Lung (tissue), 12 donors: ENCODE data around the gene AGPAT2. TPM values are rescaled to one million over a fixed set of nuclear protein-coding genes. Genes with fewer than 3 reads are reported as not detected.

Experiments used
- ATAC-seq: fragments of 200-7000 bp; cut with Tn5 transposase; one replicate; pipeline ENCODE4 v1.9.1; 2020; ENCODE audit warnings: moderate number of reproducible peaks; ENCODE audit not compliant: insufficient read depth, low FRiP score
- DNase-seq, 3 donors: peaks; one replicate each; pipeline ENCODE4 v3.0.0-alpha.2; 2013 to 2017
- H3K27ac ChIP-seq, 2 donors: one replicate each; pipeline ENCODE4 v1.5.1; 2013; ENCODE audit warnings: mild to moderate bottlenecking in 2 of 2, moderate library complexity in 2 of 2, control low read depth in 1 of 2, inconsistent platforms in 1 of 2, low read depth in 1 of 2, low read length in 1 of 2
- H3K27me3 ChIP-seq, 3 donors: one replicate each; pipeline ENCODE4 v1.5.1; 2013; ENCODE audit warnings: low read length in 2 of 3; ENCODE audit not compliant: control insufficient read depth in 3 of 3, insufficient read depth in 3 of 3
- H3K36me3 ChIP-seq, 4 donors: one replicate each; pipeline ENCODE4 v1.5.1; 2013; ENCODE audit warnings: low read length in 4 of 4, mild to moderate bottlenecking in 1 of 4, moderate library complexity in 1 of 4; ENCODE audit not compliant: control insufficient read depth in 4 of 4, insufficient read depth in 4 of 4
- H3K4me1 ChIP-seq, 5 donors: one replicate each; pipeline ENCODE4 v1.5.1; 2013; ENCODE audit warnings: low read length in 5 of 5, mild to moderate bottlenecking in 2 of 5, moderate library complexity in 1 of 5; ENCODE audit not compliant: control insufficient read depth in 5 of 5, insufficient read depth in 5 of 5
- H3K4me3 ChIP-seq: one replicate; pipeline ENCODE4 v1.5.1; 2013; ENCODE audit warnings: mild to moderate bottlenecking, control low read depth, moderate library complexity
- H3K9ac ChIP-seq, 2 donors: one replicate each; pipeline ENCODE4 v1.5.1; 2013; ENCODE audit warnings: low read length in 2 of 2, control low read depth in 1 of 2; ENCODE audit not compliant: insufficient read depth in 1 of 2
- H3K9me3 ChIP-seq, 4 donors: one replicate each; pipeline ENCODE4 v1.5.1; 2013; ENCODE audit warnings: low read length in 3 of 4, mild to moderate bottlenecking in 1 of 4, moderate library complexity in 1 of 4; ENCODE audit not compliant: control insufficient read depth in 4 of 4, insufficient read depth in 3 of 4
- WGBS, 2 donors: extraction: QIAGEN DNeasy Blood & Tissue Kit; methylation state at CpG; one replicate each; pipeline ENCODE4 v1.1.7; 2013; 5-methylcytosine and 5-hydroxymethylcytosine counted together
- polyA plus RNA-seq, 2 donors: library from polyadenylated mRNA; stranded (reverse); fragments of 200-250 nt; gene quantifications; one replicate each; pipeline ENCODE4 v1.2.1, GENCODE V29; 2013
- total RNA-seq, 2 donors: library from RNA; depleted of rRNA in 1 of 2; stranded (reverse); fragments of >200 nt in 1 of 2; gene quantifications; one replicate each; pipeline ENCODE4 v1.2.1, GENCODE V29; 2014 to 2021
- TF ChIP-seq, protein P1 (sequence below): IDR thresholded peaks from 2 replicates; pipeline ENCODE4 v1.5.1; 2012; ENCODE audit warnings: mild to moderate bottlenecking; ENCODE audit errors: control extremely low read depth, extremely low read depth
- donor health status: control.
- donor health status: control.
- donor health status: Bipolar disorder and iron deficiency.
- donor health status: healthy.
- donor health status: DM: yes; HTN: yes; CAD: no.

The AGPAT2 gene
- total and polyA plus RNA-seq, 4 donors, result 81.7 to 277 (median 177) TPM

- Histone ChIP-seq H3K4me1 (peaks cover 0 to 8% (median 0%) of the 10 kb centered on the region in 5 donors), H3K4me3 (no peak overlapping the region), H3K27me3 (no peaks in the 10 kb centered on the region), H3K9me3 (no peaks in the 10 kb centered on the region), H3K9ac (no peak overlapping the region), H3K36me3 (peaks cover 0 to 33% (median 0%) of the 10 kb centered on the region in 4 donors), H3K27ac (peak overlapping the region in 1 of 2 donors; percentile 6)
- ATAC-seq, result no peak
- 92% methylated on average over 46 of the region's 46 CpGs for WGBS, 2 donors
- TF ChIP-seq, protein P1, sequence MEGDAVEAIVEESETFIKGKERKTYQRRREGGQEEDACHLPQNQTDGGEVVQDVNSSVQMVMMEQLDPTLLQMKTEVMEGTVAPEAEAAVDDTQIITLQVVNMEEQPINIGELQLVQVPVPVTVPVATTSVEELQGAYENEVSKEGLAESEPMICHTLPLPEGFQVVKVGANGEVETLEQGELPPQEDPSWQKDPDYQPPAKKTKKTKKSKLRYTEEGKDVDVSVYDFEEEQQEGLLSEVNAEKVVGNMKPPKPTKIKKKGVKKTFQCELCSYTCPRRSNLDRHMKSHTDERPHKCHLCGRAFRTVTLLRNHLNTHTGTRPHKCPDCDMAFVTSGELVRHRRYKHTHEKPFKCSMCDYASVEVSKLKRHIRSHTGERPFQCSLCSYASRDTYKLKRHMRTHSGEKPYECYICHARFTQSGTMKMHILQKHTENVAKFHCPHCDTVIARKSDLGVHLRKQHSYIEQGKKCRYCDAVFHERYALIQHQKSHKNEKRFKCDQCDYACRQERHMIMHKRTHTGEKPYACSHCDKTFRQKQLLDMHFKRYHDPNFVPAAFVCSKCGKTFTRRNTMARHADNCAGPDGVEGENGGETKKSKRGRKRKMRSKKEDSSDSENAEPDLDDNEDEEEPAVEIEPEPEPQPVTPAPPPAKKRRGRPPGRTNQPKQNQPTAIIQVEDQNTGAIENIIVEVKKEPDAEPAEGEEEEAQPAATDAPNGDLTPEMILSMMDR, result no peak
- no peak for DNase-seq
Observed at GRCh38 chr9:136676920-136677686, 10.2 kb downstream of the AGPAT2 start.

GRCh38 chr9:136676297-136676794, 10.9 kb downstream of the AGPAT2 start:
- Histone ChIP-seq H3K4me3 (no peak overlapping the region), H3K4me1 (peaks cover 0 to 8% (median 0%) of the 10 kb centered on the region in 5 donors), H3K36me3 (peaks cover 0 to 36% (median 0%) of the 10 kb centered on the region in 4 donors), H3K27ac (peak overlapping the region in 1 of 2 donors; percentile 30), H3K9me3 (no peaks in the 10 kb centered on the region), H3K27me3 (no peaks in the 10 kb centered on the region), H3K9ac (no peak overlapping the region)
- ATAC-seq (no peak), DNase-seq (no peak)
- 89 to 97% methylated on average over 13 of the region's 13 CpGs for WGBS, 2 donors
- TF ChIP-seq, protein P1, result no peak

DNA sequence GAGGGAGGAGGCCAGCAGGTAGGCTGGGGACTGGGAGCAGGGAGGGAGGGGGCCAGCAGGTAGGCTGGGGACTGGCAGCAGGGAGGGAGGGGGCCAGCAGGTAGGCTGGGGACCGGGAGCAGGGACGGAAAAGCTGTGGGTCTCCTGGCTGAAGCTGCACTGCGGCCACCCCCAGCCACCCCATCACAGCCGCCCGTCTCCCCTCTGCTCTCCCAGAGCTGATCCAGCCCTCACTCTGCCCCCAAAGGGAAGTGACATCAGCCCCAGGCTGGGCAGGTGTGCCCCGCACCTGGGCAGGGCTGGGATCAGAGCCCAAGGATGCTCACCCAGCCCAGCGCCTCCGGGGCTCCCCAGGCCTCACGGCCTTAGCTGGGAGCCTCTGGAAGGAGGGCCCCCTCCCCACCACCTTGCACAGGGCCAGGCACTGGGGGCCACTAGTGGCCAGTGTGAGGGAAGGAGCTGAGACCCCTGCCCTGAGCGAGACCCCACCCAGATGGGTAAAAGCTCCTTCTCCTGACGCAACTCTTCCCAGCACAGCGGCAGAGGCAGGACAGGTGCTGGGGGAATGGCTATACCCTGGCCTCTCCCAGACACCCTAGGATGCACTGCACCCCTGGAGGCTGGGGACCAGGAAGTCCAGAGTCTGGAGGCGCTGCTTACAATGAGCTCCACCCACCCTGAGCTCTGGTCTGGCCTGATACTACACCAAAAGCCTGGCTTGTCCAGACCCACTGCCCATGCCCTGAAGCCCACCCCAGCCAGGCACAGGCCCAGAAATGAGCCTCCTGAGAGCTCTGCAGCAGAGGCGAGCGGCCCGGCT, 11.6 kb downstream of the AGPAT2 start:
- DNase-seq, result no peak
- TF ChIP-seq, protein P1, result no peak
- H3K9ac ChIP-seq, result no peak overlapping the region
- H3K9me3 ChIP-seq, result no peaks in the 10 kb centered on the region
- H3K4me1 ChIP-seq, result peaks cover 0 to 8% (median 0%) of the 10 kb centered on the region in 5 donors
- peak overlapping the region in 1 of 2 donors; percentile 30 for H3K27ac ChIP-seq
- no peak overlapping the region for H3K4me3 ChIP-seq
- no peaks in the 10 kb centered on the region for H3K27me3 ChIP-seq
- H3K36me3 ChIP-seq, result peaks cover 0 to 37% (median 0%) of the 10 kb centered on the region in 4 donors
- no peak for ATAC-seq
- 70 to 75% methylated on average over 14 to 16 of the region's 16 CpGs for WGBS, 2 donors
